Keratinocyte (primary cell): Measurements from ENCODE around the gene CD46. TPM values are rescaled to one million over a fixed set of nuclear protein-coding genes. Genes with fewer than 3 reads are reported as not detected.
"Not testable (repeated sequence)": the region's sequence is repeated elsewhere in the genome, so short reads cannot be mapped to it uniquely, and the experiment has no call there.

Experiments
- DNase-seq: peaks from one replicate; pipeline ENCODE4 v3.0.0-alpha.2; 2011; ENCODE audit warnings: low read depth, missing footprints, low spot score
- FAIRE-seq: peaks from 2 replicates; lab custom pipeline; 2011; peaks lifted over from hg19 to GRCh38; lab: Jason Lieb, UNC
- H2AFZ ChIP-seq: 2 replicates; pipeline ENCODE4 v1.6.0; 2012; ENCODE audit warnings: low read length, control low read depth, inconsistent platforms; ENCODE audit not compliant: control insufficient read depth
- H3K27ac ChIP-seq: 2 replicates; pipeline ENCODE4 v1.5.1; 2011; ENCODE audit warnings: low read length; ENCODE audit not compliant: control insufficient read depth, insufficient read depth
- H3K27me3 ChIP-seq: 3 replicates; pipeline ENCODE4 v1.6.0; 2011; ENCODE audit warnings: low read length; ENCODE audit not compliant: control insufficient read depth, insufficient read depth; ENCODE audit errors: extremely low read depth
- H3K36me3 ChIP-seq, 2 experiments: 2 replicates in 1 of 2; 3 replicates in 1 of 2; pipeline ENCODE4 v1.5.1; 2011; ENCODE audit warnings: low read length in 2 of 2, mild to moderate bottlenecking in 1 of 2; ENCODE audit not compliant: control insufficient read depth in 2 of 2, insufficient read depth in 2 of 2; ENCODE audit errors: extremely low read depth in 1 of 2
- H3K4me1 ChIP-seq: 3 replicates; pipeline ENCODE4 v1.5.1; 2011; ENCODE audit warnings: low read length; ENCODE audit not compliant: control insufficient read depth, insufficient read depth; ENCODE audit errors: extremely low read depth
- H3K4me2 ChIP-seq: 3 replicates; pipeline ENCODE4 v1.6.0; 2011; ENCODE audit warnings: low read depth, low read length; ENCODE audit not compliant: control insufficient read depth, insufficient read depth; ENCODE audit errors: extremely low read depth
- H3K4me3 ChIP-seq, 3 experiments: fragments of 200-600 bp in 1 of 3; sonication (generic) in 1 of 3; 2 replicates in 2 of 3; 3 replicates in 1 of 3; pipeline ENCODE4 v1.5.1; 2011 to 2016; ENCODE audit warnings: low read length in 3 of 3, mild to moderate bottlenecking in 3 of 3, control low read depth in 2 of 3, inconsistent platforms in 1 of 3, low read depth in 1 of 3, mixed read lengths in 1 of 3, mixed run types in 1 of 3, moderate library complexity in 1 of 3; ENCODE audit not compliant: control insufficient read depth in 2 of 3, insufficient read depth in 2 of 3; ENCODE audit errors: extremely low read depth in 1 of 3
- H3K79me2 ChIP-seq: 2 replicates; pipeline ENCODE4 v1.6.0; 2012; ENCODE audit warnings: low read length; ENCODE audit not compliant: control insufficient read depth, insufficient read depth
- H3K9ac ChIP-seq: 3 replicates; pipeline ENCODE4 v1.6.0; 2011; ENCODE audit warnings: low read length; ENCODE audit not compliant: control insufficient read depth, insufficient read depth; ENCODE audit errors: extremely low read depth
- H3K9me1 ChIP-seq: 3 replicates; pipeline ENCODE4 v1.6.0; 2011; ENCODE audit warnings: low read length; ENCODE audit not compliant: control insufficient read depth, insufficient read depth; ENCODE audit errors: extremely low read depth
- H3K9me3 ChIP-seq: 2 replicates; pipeline ENCODE4 v1.5.1; 2012; ENCODE audit warnings: low read depth, low read length; ENCODE audit not compliant: control insufficient read depth
- H4K20me1 ChIP-seq: 3 replicates; pipeline ENCODE4 v1.6.0; 2011; ENCODE audit warnings: low read length; ENCODE audit not compliant: control insufficient read depth, insufficient read depth; ENCODE audit errors: extremely low read depth
- EZH2 ChIP-seq: IDR thresholded peaks from one replicate; pipeline ENCODE4 v1.6.1; 2012; ENCODE audit warnings: inconsistent platforms, mild to moderate bottlenecking, low read length, moderate library complexity
- dilution Hi-C: fragments of 300-500 bp; cut with MboI; formaldehyde crosslinking; loops from one replicate; pipeline ENCODE4 v1.7.0; 2020; ENCODE audit warnings: low sequenced_read_pairs; ENCODE audit not compliant: extremely low pct_ligation_motif_present
- polyA plus RNA-seq, 5 experiments: library from polyadenylated mRNA; depleted of rRNA in 3 of 5; stranded (reverse) in 3 of 5; stranded (forward) in 1 of 5; unstranded in 1 of 5; fragments of >200 nt; gene quantifications; 1 replicate in 1 of 5; 2 replicates in 3 of 5; 3 replicates in 1 of 5; pipeline versions ENCODE4 v1.2.1 to v1.2.3, GENCODE V29; 2011 to 2012; ENCODE audit warnings: missing spikeins in 2 of 5, low read depth in 1 of 5, low replicate concordance in 1 of 5
- TF ChIP-seq, protein P1 (sequence below), 3 experiments: IDR thresholded peaks in 1 of 3; conservative IDR thresholded peaks in 1 of 3; optimal IDR thresholded peaks in 1 of 3; 2 replicates in 2 of 3; 3 replicates in 1 of 3; pipeline versions ENCODE3 to v1.5.1; 2011; ENCODE audit warnings: low read length in 3 of 3, mild to moderate bottlenecking in 3 of 3, moderate library complexity in 2 of 3, control low read depth in 1 of 3, inconsistent platforms in 1 of 3; ENCODE audit not compliant: insufficient read depth in 2 of 3; ENCODE audit errors: extremely low read depth in 1 of 3

The CD46 gene
- polyA plus RNA-seq, 1 donor (not counting 4 experiments of a cell fraction or from before 2014, with no cell fraction given): 298 TPM

DNA sequence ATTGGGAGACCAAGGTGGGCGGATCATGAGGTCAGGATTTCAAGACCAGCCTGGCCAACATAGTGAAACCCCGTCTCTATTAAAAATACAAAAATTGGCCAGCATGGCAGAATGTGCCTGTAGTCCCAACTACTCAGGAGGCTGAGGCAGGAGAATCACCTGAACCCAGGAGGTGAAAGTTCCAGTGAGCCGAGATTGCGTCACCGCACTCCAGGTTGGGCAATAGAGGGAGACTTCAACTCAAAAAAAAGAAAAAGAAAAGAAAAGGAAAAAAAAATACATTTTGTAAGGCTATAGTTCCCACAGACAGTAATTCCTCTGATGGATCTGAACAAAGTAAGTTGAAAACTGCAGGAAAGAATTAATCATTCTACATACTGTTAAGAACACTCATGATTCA is 48.1 kb upstream of the CD46 start:
- H3K36me3 ChIP-seq: no peaks in the 10 kb centered on the region
- no peaks in the 10 kb centered on the region for H4K20me1 ChIP-seq
- TF ChIP-seq EZH2: no peak
- TF ChIP-seq, protein P1, sequence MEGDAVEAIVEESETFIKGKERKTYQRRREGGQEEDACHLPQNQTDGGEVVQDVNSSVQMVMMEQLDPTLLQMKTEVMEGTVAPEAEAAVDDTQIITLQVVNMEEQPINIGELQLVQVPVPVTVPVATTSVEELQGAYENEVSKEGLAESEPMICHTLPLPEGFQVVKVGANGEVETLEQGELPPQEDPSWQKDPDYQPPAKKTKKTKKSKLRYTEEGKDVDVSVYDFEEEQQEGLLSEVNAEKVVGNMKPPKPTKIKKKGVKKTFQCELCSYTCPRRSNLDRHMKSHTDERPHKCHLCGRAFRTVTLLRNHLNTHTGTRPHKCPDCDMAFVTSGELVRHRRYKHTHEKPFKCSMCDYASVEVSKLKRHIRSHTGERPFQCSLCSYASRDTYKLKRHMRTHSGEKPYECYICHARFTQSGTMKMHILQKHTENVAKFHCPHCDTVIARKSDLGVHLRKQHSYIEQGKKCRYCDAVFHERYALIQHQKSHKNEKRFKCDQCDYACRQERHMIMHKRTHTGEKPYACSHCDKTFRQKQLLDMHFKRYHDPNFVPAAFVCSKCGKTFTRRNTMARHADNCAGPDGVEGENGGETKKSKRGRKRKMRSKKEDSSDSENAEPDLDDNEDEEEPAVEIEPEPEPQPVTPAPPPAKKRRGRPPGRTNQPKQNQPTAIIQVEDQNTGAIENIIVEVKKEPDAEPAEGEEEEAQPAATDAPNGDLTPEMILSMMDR (optimal IDR thresholded peaks at IDR 0.05 in 1 of 3, IDR thresholded peaks at IDR 0.05 in 1 of 3, conservative IDR thresholded peaks at IDR 0.05 in 1 of 3; ENCODE audit: extremely low read depth in 1 of 3, insufficient read depth in 2 of 3, low read length in 3 of 3): no peak
- H3K27me3 ChIP-seq: no peaks in the 10 kb centered on the region
- dilution Hi-C loops: no loop called here
- H2AFZ ChIP-seq: no peak overlapping the region
- no peak overlapping the region for H3K4me3 ChIP-seq
- no peaks in the 10 kb centered on the region for H3K9me1 ChIP-seq
- no peaks in the 10 kb centered on the region for H3K9me3 ChIP-seq
- FAIRE-seq (no peak), DNase-seq (no peak)
- H3K9ac ChIP-seq: no peak overlapping the region
- H3K4me2 ChIP-seq: no peak overlapping the region
- H3K79me2 ChIP-seq: no peaks in the 10 kb centered on the region
- no peak overlapping the region for H3K27ac ChIP-seq
- H3K4me1 ChIP-seq: peaks cover 14% of the 10 kb centered on the region

DNA sequence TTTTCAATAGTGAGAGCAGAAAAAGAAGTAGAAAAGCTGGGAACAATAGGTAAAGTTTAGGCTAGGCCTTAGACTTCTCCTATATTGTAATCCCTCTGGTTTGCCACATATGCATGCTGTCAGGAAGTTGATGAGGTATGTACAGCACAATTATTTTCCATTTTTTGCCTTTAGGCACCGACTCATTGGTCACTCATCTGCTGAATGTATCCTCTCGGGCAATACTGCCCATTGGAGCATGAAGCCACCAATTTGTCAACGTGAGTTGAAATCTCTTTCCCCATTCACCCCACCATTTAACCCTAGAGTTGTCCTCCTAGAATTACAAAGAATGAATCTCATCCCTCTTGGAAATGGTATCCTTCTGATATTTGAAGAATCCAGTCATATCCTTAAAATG is 43.9 kb upstream of the CD46 start:
- H3K4me1 ChIP-seq: peaks cover 14% of the 10 kb centered on the region
- H3K79me2 ChIP-seq, H3K9me1 ChIP-seq, H3K4me3 ChIP-seq, dilution Hi-C loops, H3K4me2 ChIP-seq, H4K20me1 ChIP-seq, H2AFZ ChIP-seq, H3K36me3 ChIP-seq, H3K9ac ChIP-seq, H3K27me3 ChIP-seq, H3K9me3 ChIP-seq, FAIRE-seq: not testable (repeated sequence)
- peak; percentile 21 for DNase-seq
- H3K27ac ChIP-seq: peak overlapping the region; percentile 15

DNA sequence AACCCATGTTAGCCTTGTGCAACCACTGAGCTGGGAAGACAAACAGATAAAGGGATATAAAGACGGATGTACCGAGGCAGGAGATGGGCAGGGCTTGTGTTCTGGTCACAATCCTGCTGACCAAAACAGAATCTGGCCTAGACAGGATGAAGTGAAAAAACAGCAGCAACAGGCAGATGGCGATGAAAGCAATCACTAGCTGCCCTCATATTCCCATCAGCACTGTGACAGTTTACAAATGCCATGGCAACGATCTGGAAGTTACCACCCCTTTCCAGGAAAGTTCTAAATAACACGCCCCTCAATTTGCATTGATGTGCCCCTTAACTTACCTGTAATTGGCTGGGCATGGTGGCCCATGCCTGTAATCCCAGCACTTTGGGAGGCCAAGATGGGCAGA is 40.6 kb upstream of the CD46 start:
- peaks cover 14% of the 10 kb centered on the region for H3K4me1 ChIP-seq
- no peaks in the 10 kb centered on the region for H4K20me1 ChIP-seq
- TF ChIP-seq EZH2: no peak
- TF ChIP-seq, protein P1 (optimal IDR thresholded peaks at IDR 0.05 in 1 of 3, IDR thresholded peaks at IDR 0.05 in 1 of 3, conservative IDR thresholded peaks at IDR 0.05 in 1 of 3; ENCODE audit: extremely low read depth in 1 of 3, insufficient read depth in 2 of 3, low read length in 3 of 3): peak in 1 of 3 experiments; percentile 19
- no peak overlapping the region for H3K9ac ChIP-seq
- no peak overlapping the region for H2AFZ ChIP-seq
- H3K9me3 ChIP-seq: no peaks in the 10 kb centered on the region
- no peak overlapping the region for H3K4me3 ChIP-seq
- H3K27ac ChIP-seq: no peak overlapping the region
- H3K36me3 ChIP-seq: no peaks in the 10 kb centered on the region
- no peaks in the 10 kb centered on the region for H3K79me2 ChIP-seq
- DNase-seq (no peak), FAIRE-seq (no peak)
- dilution Hi-C loops: no loop called here
- H3K4me2 ChIP-seq: no peak overlapping the region
- H3K27me3 ChIP-seq: no peaks in the 10 kb centered on the region
- no peaks in the 10 kb centered on the region for H3K9me1 ChIP-seq

DNA sequence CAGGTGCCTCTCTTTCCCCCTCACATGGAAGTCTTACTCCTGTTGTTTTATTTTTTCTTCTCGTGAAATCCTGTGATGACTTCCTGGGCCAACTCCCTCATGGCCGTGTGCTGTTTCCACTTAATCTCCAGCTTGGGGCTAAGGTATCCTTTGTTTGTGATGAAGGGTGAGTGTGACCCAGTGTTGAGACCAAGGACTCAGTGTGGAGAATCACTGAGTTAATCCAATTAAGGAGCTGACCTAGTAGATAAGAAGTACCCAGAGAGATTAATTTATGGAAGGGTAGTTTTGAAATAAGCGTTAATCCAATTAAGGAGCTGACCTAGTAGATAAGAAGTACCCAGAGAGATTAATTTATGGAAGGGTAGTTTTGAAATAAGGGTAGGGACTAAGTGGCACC is 39.2 kb upstream of the CD46 start:
- H3K27ac ChIP-seq, H4K20me1 ChIP-seq, DNase-seq, H3K36me3 ChIP-seq, dilution Hi-C loops, FAIRE-seq, H2AFZ ChIP-seq, H3K4me3 ChIP-seq, H3K9me3 ChIP-seq, H3K27me3 ChIP-seq, H3K9me1 ChIP-seq, H3K9ac ChIP-seq, H3K4me1 ChIP-seq, H3K79me2 ChIP-seq, H3K4me2 ChIP-seq: not testable (repeated sequence)
